Ectodermal cell (in vitro differentiated cells): ENCODE data around the gene BTNL2. TPM values are rescaled to one million over a fixed set of nuclear protein-coding genes. Genes with fewer than 3 reads are reported as not detected.

Experiments
- H3K27ac ChIP-seq: 2 replicates; pipeline ENCODE4 v1.7.0; 2013; ENCODE audit warnings: mild to moderate bottlenecking, low read depth, low read length; ENCODE audit not compliant: insufficient read depth, poor library complexity, severe bottlenecking
- H3K27me3 ChIP-seq: 2 replicates; pipeline ENCODE4 v1.7.0; 2013; ENCODE audit warnings: mild to moderate bottlenecking, low read length; ENCODE audit not compliant: insufficient read depth, control insufficient read depth, poor library complexity, severe bottlenecking
- H3K36me3 ChIP-seq: one replicate; pipeline ENCODE4 v1.7.0; 2013; ENCODE audit warnings: low read length; ENCODE audit not compliant: control insufficient read depth, insufficient read depth
- H3K4me1 ChIP-seq: one replicate; pipeline ENCODE4 v1.7.0; 2013; ENCODE audit warnings: low read length; ENCODE audit not compliant: control insufficient read depth, insufficient read depth
- H3K4me3 ChIP-seq: 2 replicates; pipeline ENCODE4 v1.7.0; 2013; ENCODE audit warnings: low read depth, low read length, control low read depth; ENCODE audit not compliant: insufficient read depth
- H3K9me3 ChIP-seq: 2 replicates; pipeline ENCODE4 v1.7.0; 2013; ENCODE audit warnings: mild to moderate bottlenecking, low read length, moderate library complexity; ENCODE audit not compliant: control insufficient read depth
- WGBS, 2 experiments: methylation state at CpG; one replicate each; pipeline ENCODE4 v1.1.7; 2013; ENCODE audit warnings: missing lambda C conversion rate in 2 of 2; 5-methylcytosine and 5-hydroxymethylcytosine counted together
- polyA plus RNA-seq, 4 experiments: library from polyadenylated mRNA; stranded (reverse); fragments of 50-300 nt; gene quantifications; one replicate each; pipeline ENCODE4 v1.2.3, GENCODE V29; 2013

The BTNL2 gene
- not detected for polyA plus RNA-seq (2013, experiment 1 of 4)
- polyA plus RNA-seq (2013, experiment 2 of 4), result not detected
- not detected for polyA plus RNA-seq (2013, experiment 3 of 4)
- polyA plus RNA-seq (2013, experiment 4 of 4), result not detected

- H3K27me3 ChIP-seq, result no peaks in the 10 kb centered on the region
Observed at GRCh38 chr6:32406857-32407256, at the start of gene BTNL2. TSS of gene BTNL2 (minus strand) at chr6:32407181. CDS start at chr6:32407123, 58 bp downstream.

GRCh38 chr6:32449088-32449736 lies 42.2 kb upstream of the BTNL2 start:
- no peak overlapping the region for H3K27ac ChIP-seq
- no peaks in the 10 kb centered on the region for H3K9me3 ChIP-seq
- 67 to 89% methylated on average over 3 of the region's 3 CpGs for WGBS, 2 experiments

More at GRCh38 chr6:32406857-32407256, at the start of gene BTNL2:
- H3K27ac ChIP-seq, result no peak within 1 kb of the TSS
- no peak within 1 kb of the TSS for H3K4me3 ChIP-seq
- WGBS, 2 experiments, result 74 to 75% methylated on average over 4 of the region's 4 CpGs
- H3K4me1 ChIP-seq, result peaks cover 12% of the 10 kb centered on the region
- no peaks in the 10 kb centered on the region for H3K9me3 ChIP-seq
- H3K36me3 ChIP-seq, result no peaks in the 10 kb centered on the region

GRCh38 chr6:32447932-32448331 lies 41.0 kb upstream of the BTNL2 start:
- no peak overlapping the region for H3K4me3 ChIP-seq
- H3K27me3 ChIP-seq, result no peaks in the 10 kb centered on the region

More at GRCh38 chr6:32449088-32449736, 42.2 kb upstream of the BTNL2 start:
- Histone ChIP-seq H3K27me3 (no peaks in the 10 kb centered on the region), H3K4me1 (no peaks in the 10 kb centered on the region), H3K4me3 (no peak overlapping the region), H3K36me3 (no peaks in the 10 kb centered on the region)

DNA sequence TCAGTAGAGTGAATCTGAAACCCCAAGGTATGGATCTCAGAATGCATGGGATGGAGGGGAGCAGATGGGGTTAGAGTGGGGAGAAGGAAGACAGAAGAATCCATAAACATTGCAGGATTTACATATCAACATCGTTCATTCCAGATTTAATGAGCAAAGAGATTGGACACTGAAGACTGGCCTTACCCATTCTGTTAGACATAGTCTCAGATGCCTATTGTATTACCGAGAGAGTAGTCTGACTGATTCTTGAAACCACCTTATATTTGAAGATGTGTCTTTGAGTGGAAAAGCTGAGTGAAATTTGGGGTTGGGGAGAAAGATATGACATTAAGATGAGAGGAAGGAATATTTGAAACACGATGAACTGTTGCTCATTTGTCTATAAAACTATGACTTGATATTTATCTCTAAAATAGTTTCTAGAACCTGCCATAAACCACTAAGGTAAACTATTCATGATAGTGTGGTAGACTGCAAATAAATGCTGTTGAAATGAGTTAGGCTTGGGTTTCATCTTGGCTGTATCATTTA lies 38.4 kb upstream of the BTNL2 start:
- 66 to 81% methylated on average over 2 to 3 of the region's 3 CpGs for WGBS, 2 experiments
- H3K27ac ChIP-seq, result no peak overlapping the region
- no peaks in the 10 kb centered on the region for H3K36me3 ChIP-seq
- no peaks in the 10 kb centered on the region for H3K9me3 ChIP-seq
- H3K4me1 ChIP-seq, result no peaks in the 10 kb centered on the region
- no peaks in the 10 kb centered on the region for H3K27me3 ChIP-seq
- no peak overlapping the region for H3K4me3 ChIP-seq

More at GRCh38 chr6:32447932-32448331, 41.0 kb upstream of the BTNL2 start:
- no peaks in the 10 kb centered on the region for H3K36me3 ChIP-seq
- no peaks in the 10 kb centered on the region for H3K4me1 ChIP-seq
- no peak overlapping the region for H3K27ac ChIP-seq
- no peaks in the 10 kb centered on the region for H3K9me3 ChIP-seq

DNA sequence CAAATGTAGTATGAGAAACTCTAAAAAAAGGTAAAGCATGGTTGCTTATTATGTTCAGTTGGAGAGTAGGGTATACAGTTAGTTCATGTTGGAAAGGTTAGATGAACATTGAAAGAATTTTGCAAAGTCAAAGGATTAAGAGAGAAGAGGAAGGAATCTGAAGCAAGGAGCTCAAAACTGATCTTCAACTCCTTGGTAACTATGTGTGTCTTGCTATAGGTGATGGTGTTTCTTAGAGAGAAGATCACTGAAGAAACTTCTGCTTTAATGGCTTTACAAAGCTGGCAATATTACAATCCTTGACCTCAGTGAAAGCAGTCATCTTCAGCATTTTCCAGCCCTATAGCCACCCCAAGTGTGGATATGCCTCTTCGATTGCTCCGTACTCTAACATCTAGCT lies 37.5 kb upstream of the BTNL2 start:
- no peaks in the 10 kb centered on the region for H3K4me1 ChIP-seq
- no peaks in the 10 kb centered on the region for H3K27me3 ChIP-seq
- H3K9me3 ChIP-seq, result no peaks in the 10 kb centered on the region
- H3K36me3 ChIP-seq, result no peaks in the 10 kb centered on the region
- no peak overlapping the region for H3K27ac ChIP-seq
- 90 to 93% methylated on average over 2 of the region's 2 CpGs for WGBS, 2 experiments
- no peak overlapping the region for H3K4me3 ChIP-seq

- no peaks in the 10 kb centered on the region for H3K36me3 ChIP-seq
- WGBS, 2 experiments, result 72 to 73% methylated on average over 8 of the region's 8 CpGs
- H3K27me3 ChIP-seq, result no peaks in the 10 kb centered on the region
Observed at GRCh38 chr6:32442977-32443552, 36.1 kb upstream of the BTNL2 start.

GRCh38 chr6:32442243-32442667 lies 35.3 kb upstream of the BTNL2 start:
- Histone ChIP-seq H3K4me3 (no peak overlapping the region), H3K27ac (no peak overlapping the region), H3K27me3 (no peaks in the 10 kb centered on the region), H3K9me3 (no peaks in the 10 kb centered on the region), H3K36me3 (no peaks in the 10 kb centered on the region), H3K4me1 (no peaks in the 10 kb centered on the region)
- WGBS, 2 experiments, result 81 to 83% methylated on average over 7 of the region's 7 CpGs

More at GRCh38 chr6:32442977-32443552, 36.1 kb upstream of the BTNL2 start:
- no peaks in the 10 kb centered on the region for H3K9me3 ChIP-seq
- H3K4me1 ChIP-seq, result no peaks in the 10 kb centered on the region
- no peak overlapping the region for H3K27ac ChIP-seq
- no peak overlapping the region for H3K4me3 ChIP-seq

GRCh38 chr6:32439602-32440214 lies 32.7 kb upstream of the BTNL2 start, which contains the start of gene HLA-DRA:
TSS of gene HLA-DRA (plus strand) at chr6:32439887. CDS start at chr6:32439951, 64 bp downstream.
- H3K9me3 ChIP-seq, result no peaks in the 10 kb centered on the region
- no peak within 1 kb of the TSS for H3K27ac ChIP-seq
- no peaks in the 10 kb centered on the region for H3K36me3 ChIP-seq
- no peak within 1 kb of the TSS for H3K4me3 ChIP-seq
- H3K27me3 ChIP-seq, result no peaks in the 10 kb centered on the region
- no peaks in the 10 kb centered on the region for H3K4me1 ChIP-seq
- 76 to 78% methylated on average over 7 to 9 of the region's 9 CpGs for WGBS, 2 experiments

DNA sequence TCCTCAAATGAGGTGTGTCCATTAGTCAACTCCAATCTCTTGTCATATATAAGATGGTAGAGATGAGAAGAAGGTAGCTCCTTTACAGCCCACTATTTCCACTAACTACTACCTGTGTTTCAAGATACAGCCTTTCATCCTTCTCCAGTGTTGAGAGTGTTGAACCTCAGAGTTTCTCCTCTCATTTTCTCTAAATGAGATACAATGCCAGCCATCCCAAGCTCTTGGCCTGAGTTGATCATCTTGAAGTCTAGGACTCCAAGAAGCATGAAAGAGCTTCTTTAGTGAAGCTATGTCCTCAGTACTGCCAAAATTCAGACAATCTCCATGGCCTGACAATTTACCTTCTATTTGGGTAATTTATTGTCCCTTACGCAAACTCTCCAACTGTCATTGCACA lies 32.2 kb upstream of the BTNL2 start:
- no peak overlapping the region for H3K4me3 ChIP-seq

More for the DNA sequence above, 32.2 kb upstream of the BTNL2 start:
- 83 to 100% methylated on average over 1 of the region's 1 CpG for WGBS, 2 experiments
- Histone ChIP-seq H3K27ac (no peak overlapping the region), H3K4me1 (no peaks in the 10 kb centered on the region), H3K27me3 (no peaks in the 10 kb centered on the region), H3K9me3 (no peaks in the 10 kb centered on the region), H3K36me3 (no peaks in the 10 kb centered on the region)
